ENCODE results near the gene SNTB2. TPM values are rescaled to one million over a fixed set of nuclear protein-coding genes. Genes with fewer than 3 reads are reported as not detected.

SNTB2 gene
- total and polyA plus RNA-seq, 2 of the 13 experiments (the other 11 are each of a cell fraction or from before 2014, with no cell fraction given): 11.5 to 19.2 TPM

- Histone ChIP-seq H2AFZ (ENCODE audit: low read length) (no peak overlapping the region), H3K4me2 (ENCODE audit: low read depth, low read length) (peak overlapping the region; percentile 84), H3K4me1 (ENCODE audit: insufficient read depth, low read length) (peaks cover 49% of the 10 kb centered on the region), H4K20me1 (ENCODE audit: insufficient read depth, low read length) (peaks cover 10% of the 10 kb centered on the region; the same call in 1 of the 2 replicates), H3K27me3 (ENCODE audit: control insufficient read depth in 1 of 2, insufficient read depth in 2 of 2, low read length in 2 of 2) (no peaks in the 10 kb centered on the region; a peak in 1 of 5 replicates), H3K9me3 (ENCODE audit: low read length) (no peaks in the 10 kb centered on the region), H3K79me2 (ENCODE audit: insufficient read depth, low read length) (peaks cover 51% of the 10 kb centered on the region), H3K9ac (ENCODE audit: insufficient read depth, low read depth, low read length) (peak overlapping the region; percentile 87), H3K4me3 (replicated peaks in 1 of 3; ENCODE audit: insufficient read depth in 1 of 3, low read depth in 2 of 3, low read length in 3 of 3) (peak overlapping the region; percentile 73 to 94 (median 88)), H3K36me3 (replicated peaks in 1 of 2; ENCODE audit: control insufficient read depth in 1 of 2, insufficient read depth in 2 of 2, low read length in 2 of 2) (no peaks in the 10 kb centered on the region; a peak in 1 of 5 replicates), H3K27ac (ENCODE audit: extremely low read length, insufficient read depth, low read length) (peak overlapping the region; percentile 66)
- ChIA-PET CTCF (ENCODE audit: low intra/inter-chr PET ratio, low total read pairs) (no interaction called here), POLR2A (interaction anchor here (0.6 to 2.4 kb wide), 9 partner anchors 9 to 156 kb away, joined by 3 to 14 read pairs (median 4); partner anchors contain the start of genes CHTF8 and UTP4)
- in situ Hi-C loops (cut with HindIII; ENCODE audit: extremely low pct_ligation_motif_present, low pct_unique_long_range_greater_than_20kb): no loop called here
- WGBS (ENCODE audit: low lambda C conversion rate): 7% methylated on average over 5 of the region's 5 CpGs
- intact Hi-C loops (cut with micrococcal nuclease; ENCODE audit: unreplicated experiment): loop anchor here (5.0 kb wide), 2 partner anchors 34 to 36 kb away; no protein-coding TSS in a partner anchor
- DNase-seq (ENCODE audit: low spot score): no peak
- no peak for FAIRE-seq
- no TSS peak for BruUV-seq (replicated peaks)
- ATAC-seq: no peak
- TF ChIP-seq RBFOX2 (IDR thresholded peaks at IDR 0.05; ENCODE audit: low read depth, low read length) (no peak), IRF9 (CRISPR knock-in tag; IDR thresholded peaks at IDR 0.05; ENCODE audit: borderline replicate concordance) (no peak), XBP1 (CRISPR knock-in tag; IDR thresholded peaks at IDR 0.05) (no peak), ATRX (CRISPR knock-in tag; IDR thresholded peaks at IDR 0.05; ENCODE audit: borderline replicate concordance) (no peak), REXO4 (CRISPR knock-in tag; IDR thresholded peaks at IDR 0.05; ENCODE audit: borderline replicate concordance) (no peak), NR2C2 (CRISPR knock-in tag; IDR thresholded peaks at IDR 0.05; ENCODE audit: borderline replicate concordance) (0 out of 2 replicates have a peak, but pooled peaks have one; percentile 31), MAF1 (CRISPR knock-in tag; IDR thresholded peaks at IDR 0.05; ENCODE audit: borderline replicate concordance) (no peak), ZBED4 (CRISPR knock-in tag; IDR thresholded peaks at IDR 0.05; ENCODE audit: borderline replicate concordance) (no peak), ZBTB14 (CRISPR knock-in tag; IDR thresholded peaks at IDR 0.05) (no peak), RCOR2 (CRISPR knock-in tag; IDR thresholded peaks at IDR 0.05) (no peak), ZNF383 (CRISPR knock-in tag; IDR thresholded peaks at IDR 0.05; ENCODE audit: borderline replicate concordance) (no peak), THAP11 (CRISPR knock-in tag; IDR thresholded peaks at IDR 0.05) (no peak), KDM6A (CRISPR knock-in tag; IDR thresholded peaks at IDR 0.05; ENCODE audit: low read depth) (no peak), HNRNPL (IDR thresholded peaks at IDR 0.05; ENCODE audit: low read depth, low read length) (peak; percentile 49; the same call in 1 of the 2 replicates), TEAD3 (CRISPR knock-in tag; optimal IDR thresholded peaks at IDR 0.05; ENCODE audit: borderline replicate concordance) (peak; percentile 1), ZNF547 (CRISPR knock-in tag; IDR thresholded peaks at IDR 0.05) (0 out of 2 replicates have a peak, but pooled peaks have one; percentile 12), KLF11 (CRISPR knock-in tag; IDR thresholded peaks at IDR 0.05) (no peak), ZNF30 (CRISPR knock-in tag; IDR thresholded peaks at IDR 0.05) (no peak), NFKB2 (CRISPR knock-in tag; IDR thresholded peaks at IDR 0.05; ENCODE audit: borderline replicate concordance) (no peak), ZNF337 (CRISPR knock-in tag; IDR thresholded peaks at IDR 0.05; ENCODE audit: borderline replicate concordance, low read depth) (0 out of 2 replicates have a peak, but pooled peaks have one; percentile 23), ZNF703 (CRISPR knock-in tag; IDR thresholded peaks at IDR 0.05; ENCODE audit: borderline replicate concordance) (no peak)
Observed at GRCh38 chr16:69188236-69188549, 1.2 kb downstream of the SNTB2 start.
